Measurements from ENCODE around the gene GPR137C.

GPR137C gene

DNA sequence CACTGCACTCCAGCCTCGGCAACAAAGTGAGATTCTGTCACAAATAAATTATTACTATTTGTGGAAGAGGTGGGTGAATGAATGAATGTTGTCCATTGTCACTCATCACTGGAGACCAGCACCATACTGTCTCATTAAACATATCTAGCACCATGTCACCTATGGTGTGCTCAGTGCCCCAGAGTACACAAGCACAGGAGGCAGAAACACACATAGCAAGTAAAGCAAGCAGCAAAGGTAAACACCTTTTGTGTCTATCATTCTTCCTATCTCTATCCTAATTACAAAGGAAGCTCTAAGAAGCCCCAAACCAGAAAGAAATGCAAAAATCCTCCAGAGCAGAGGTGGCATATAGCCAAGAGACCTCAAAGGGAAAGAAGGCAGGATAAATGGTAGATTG is 133.5 kb downstream of the GPR137C start:
- no peak for DNase-seq

Measured in activated naive CD4-positive, alpha-beta T cell treated with anti-CD3 and anti-CD28 coated beads, Interleukin-2, amount 50 U/mL, for 16 hours (primary cell).